ENCODE measurements around the gene CLDN4.
A peak's percentile ranks its signal among the peaks of the same experiment; 100 is the strongest.
"Not testable (repeated sequence)": the region's sequence is repeated elsewhere in the genome, so short reads cannot be mapped to it uniquely, and the experiment has no call there.

CLDN4 gene

GRCh38 chr7:73830681-73831583 is at the start of gene CLDN4:
CLDN4 (plus strand) TSS chr7:73830996; CDS start chr7:73831202, 206 bp downstream.
- DNase-seq = no peak

- no peak for DNase-seq
These were observed 44.2 kb upstream of the CLDN4 start for GRCh38 chr7:73786588-73786987.

- not testable (repeated sequence) for DNase-seq
These were observed 43.1 kb upstream of the CLDN4 start for GRCh38 chr7:73787786-73788048.

- no peak for DNase-seq
These were observed 41.7 kb upstream of the CLDN4 start for GRCh38 chr7:73789051-73789450.

GRCh38 chr7:73791170-73791690 is 39.6 kb upstream of the CLDN4 start:
- not testable (repeated sequence) for DNase-seq

GRCh38 chr7:73795188-73795587 is 35.6 kb upstream of the CLDN4 start:
- not testable (repeated sequence) for DNase-seq

- not testable (repeated sequence) for DNase-seq
These were observed 34.1 kb upstream of the CLDN4 start for GRCh38 chr7:73796656-73797055.

GRCh38 chr7:73797176-73797575 is 33.6 kb upstream of the CLDN4 start:
- DNase-seq = not testable (repeated sequence)

- DNase-seq = no peak
These were observed 31.3 kb upstream of the CLDN4 start for GRCh38 chr7:73799282-73800141.

- DNase-seq = no peak
These were observed 29.2 kb upstream of the CLDN4 start for GRCh38 chr7:73801577-73801976.

GRCh38 chr7:73802459-73802858 is 28.3 kb upstream of the CLDN4 start:
- no peak for DNase-seq

GRCh38 chr7:73809467-73809951 is 21.3 kb upstream of the CLDN4 start:
- no peak for DNase-seq

- no peak for DNase-seq
These were observed 19.8 kb upstream of the CLDN4 start for GRCh38 chr7:73810998-73811360.

- peak; percentile 55 for DNase-seq
These were observed 19.0 kb upstream of the CLDN4 start for GRCh38 chr7:73811760-73812168.

GRCh38 chr7:73812996-73813395 is 17.8 kb upstream of the CLDN4 start:
- no peak for DNase-seq

GRCh38 chr7:73815436-73815835 is 15.4 kb upstream of the CLDN4 start:
- DNase-seq = no peak

- no peak for DNase-seq
These were observed 13.7 kb upstream of the CLDN4 start for GRCh38 chr7:73817121-73817520.

- no peak for DNase-seq
These were observed 10.8 kb upstream of the CLDN4 start for GRCh38 chr7:73820013-73820412.

GRCh38 chr7:73821597-73822285 is 9.1 kb upstream of the CLDN4 start:
- DNase-seq = not testable (repeated sequence)

GRCh38 chr7:73822319-73823173 is 8.2 kb upstream of the CLDN4 start:
- DNase-seq = no peak

GRCh38 chr7:73823257-73823656 is 7.5 kb upstream of the CLDN4 start:
- DNase-seq = no peak

Data from activated CD4-positive, CD25-positive, alpha-beta regulatory T cell treated with anti-CD3 and anti-CD28 coated beads, Interleukin-2, amount 50 U/mL, for 72 hours (primary cell).